GM20000 (cell line): ENCODE data around the gene EFCC1.

ENCODE experiments used
- DNase-seq: peaks from one replicate; pipeline ENCODE4 v3.0.0; 2012; ENCODE audit warnings: low spot score
- TF ChIP-seq, protein P1 (sequence below): IDR thresholded peaks from 2 replicates; pipeline ENCODE4 v1.5.1; 2012; ENCODE audit warnings: mild to moderate bottlenecking, control low read depth; ENCODE audit errors: extremely low read depth, missing control alignments

The EFCC1 gene

DNA sequence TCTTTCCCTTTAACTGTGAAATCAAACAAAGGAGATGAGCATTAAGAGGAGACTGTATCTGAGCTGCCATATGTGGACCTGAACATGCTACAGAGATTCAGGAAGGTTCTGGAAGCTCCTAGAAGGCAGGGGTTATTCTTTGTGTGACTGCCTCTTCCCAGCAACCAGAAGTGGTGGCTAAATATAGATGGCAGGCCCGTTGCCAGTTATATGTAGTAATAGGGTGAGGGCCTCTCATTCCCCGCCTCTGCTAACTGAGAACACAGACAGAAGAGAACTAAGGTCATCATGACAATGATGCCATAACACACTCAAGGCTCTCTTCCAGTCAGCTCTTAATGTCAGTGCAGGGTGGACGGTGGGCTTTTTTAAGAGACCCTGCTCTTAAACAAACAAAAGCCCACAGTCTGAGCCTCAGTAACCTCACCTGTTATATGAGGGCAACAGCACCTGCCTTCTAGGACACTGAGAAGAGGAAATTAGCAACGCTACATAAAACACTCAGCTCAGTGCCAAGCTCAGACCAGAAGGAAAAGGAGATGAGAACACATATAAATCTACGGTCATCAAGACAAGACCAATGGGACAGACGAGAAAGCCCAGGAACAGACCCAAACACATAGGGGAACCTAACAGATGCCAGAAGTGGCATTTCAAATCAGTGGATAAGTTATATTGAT lies 29.5 kb upstream of the EFCC1 start:
- no peak for DNase-seq
- TF ChIP-seq, protein P1, sequence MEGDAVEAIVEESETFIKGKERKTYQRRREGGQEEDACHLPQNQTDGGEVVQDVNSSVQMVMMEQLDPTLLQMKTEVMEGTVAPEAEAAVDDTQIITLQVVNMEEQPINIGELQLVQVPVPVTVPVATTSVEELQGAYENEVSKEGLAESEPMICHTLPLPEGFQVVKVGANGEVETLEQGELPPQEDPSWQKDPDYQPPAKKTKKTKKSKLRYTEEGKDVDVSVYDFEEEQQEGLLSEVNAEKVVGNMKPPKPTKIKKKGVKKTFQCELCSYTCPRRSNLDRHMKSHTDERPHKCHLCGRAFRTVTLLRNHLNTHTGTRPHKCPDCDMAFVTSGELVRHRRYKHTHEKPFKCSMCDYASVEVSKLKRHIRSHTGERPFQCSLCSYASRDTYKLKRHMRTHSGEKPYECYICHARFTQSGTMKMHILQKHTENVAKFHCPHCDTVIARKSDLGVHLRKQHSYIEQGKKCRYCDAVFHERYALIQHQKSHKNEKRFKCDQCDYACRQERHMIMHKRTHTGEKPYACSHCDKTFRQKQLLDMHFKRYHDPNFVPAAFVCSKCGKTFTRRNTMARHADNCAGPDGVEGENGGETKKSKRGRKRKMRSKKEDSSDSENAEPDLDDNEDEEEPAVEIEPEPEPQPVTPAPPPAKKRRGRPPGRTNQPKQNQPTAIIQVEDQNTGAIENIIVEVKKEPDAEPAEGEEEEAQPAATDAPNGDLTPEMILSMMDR: no peak

DNA sequence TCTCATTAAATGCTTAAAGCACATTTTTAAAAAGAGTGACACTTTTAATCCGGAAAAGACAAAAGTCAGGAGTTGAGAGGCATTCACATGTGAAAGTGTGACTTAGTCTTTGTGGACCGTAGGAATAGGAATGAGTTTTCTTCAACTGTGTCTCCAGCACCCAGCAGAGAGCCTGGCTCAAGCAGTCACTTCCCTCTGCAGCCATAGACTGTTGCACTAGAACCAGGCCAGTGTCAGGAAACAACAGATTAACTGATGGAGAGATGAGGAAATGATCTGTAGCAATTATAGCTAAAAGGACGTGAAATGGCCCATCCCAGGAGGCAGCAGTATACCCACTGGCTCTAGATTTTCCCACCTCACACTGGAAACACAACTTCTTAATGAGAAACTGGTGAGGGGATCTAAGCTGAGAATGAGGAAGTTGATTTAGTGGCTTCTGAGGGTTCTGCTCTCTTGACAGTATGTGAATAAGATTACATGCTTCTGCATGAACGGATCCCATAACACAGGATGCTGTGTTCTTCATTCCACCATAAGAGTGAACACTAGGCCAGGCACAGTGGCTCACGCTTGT lies 27.0 kb upstream of the EFCC1 start:
- no peak for DNase-seq
- TF ChIP-seq, protein P1: no peak

DNA sequence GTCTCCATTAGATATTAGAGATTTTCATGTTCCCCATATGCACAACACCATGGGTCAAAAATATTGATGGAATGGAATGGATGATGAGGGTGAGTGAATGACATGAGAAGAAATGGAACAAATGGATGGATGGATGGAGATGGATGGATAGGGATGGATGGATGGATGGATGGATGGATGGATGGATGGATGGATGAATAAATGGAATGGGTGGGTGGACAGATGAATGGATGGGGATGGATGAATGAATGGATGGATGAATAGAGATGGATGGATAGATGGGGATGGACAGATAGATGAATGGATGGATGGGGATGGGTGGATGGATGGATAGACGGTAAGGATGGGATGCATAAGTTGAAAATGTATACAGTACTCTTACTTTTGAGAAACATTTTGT lies 25.8 kb upstream of the EFCC1 start:
- TF ChIP-seq, protein P1: no peak
- no peak for DNase-seq

DNA sequence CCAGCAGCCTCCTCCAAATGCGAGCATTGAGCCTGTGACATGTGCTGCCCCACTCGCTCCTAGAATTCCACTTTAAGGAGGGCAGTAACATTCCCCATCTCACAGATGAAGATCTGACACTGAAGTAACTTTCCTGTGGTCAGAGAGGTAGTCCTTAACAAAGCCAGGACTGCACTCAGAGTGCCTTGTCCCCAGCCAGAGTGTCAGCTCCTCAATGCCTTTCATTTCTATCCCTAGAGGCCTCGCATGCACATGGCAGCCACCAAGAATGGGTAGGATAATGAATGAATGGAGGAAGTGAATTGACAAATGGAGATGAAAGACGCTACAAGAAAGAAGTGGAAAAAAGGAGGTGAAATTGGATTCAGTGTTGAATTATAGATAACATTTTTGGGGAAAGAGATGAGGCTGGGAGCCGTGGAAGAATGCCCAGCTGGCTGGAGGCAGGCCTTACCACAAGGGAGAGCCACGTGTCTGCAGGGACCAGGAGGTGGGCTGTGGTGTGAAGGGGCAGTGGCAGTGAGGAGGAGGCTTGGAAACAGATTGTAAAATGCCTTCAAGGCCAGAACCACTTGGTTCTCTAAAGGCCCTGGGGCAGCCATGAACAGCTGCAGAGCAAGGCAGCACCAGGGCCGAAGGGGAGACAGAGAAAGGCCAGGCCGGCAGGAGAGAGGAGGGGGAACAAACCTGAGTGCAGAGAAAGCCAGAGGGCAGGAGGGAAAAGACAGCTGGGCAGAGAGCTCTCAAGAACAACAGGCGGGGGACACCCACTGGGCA lies 17.6 kb upstream of the EFCC1 start:
- DNase-seq: no peak
- TF ChIP-seq, protein P1: no peak

DNA sequence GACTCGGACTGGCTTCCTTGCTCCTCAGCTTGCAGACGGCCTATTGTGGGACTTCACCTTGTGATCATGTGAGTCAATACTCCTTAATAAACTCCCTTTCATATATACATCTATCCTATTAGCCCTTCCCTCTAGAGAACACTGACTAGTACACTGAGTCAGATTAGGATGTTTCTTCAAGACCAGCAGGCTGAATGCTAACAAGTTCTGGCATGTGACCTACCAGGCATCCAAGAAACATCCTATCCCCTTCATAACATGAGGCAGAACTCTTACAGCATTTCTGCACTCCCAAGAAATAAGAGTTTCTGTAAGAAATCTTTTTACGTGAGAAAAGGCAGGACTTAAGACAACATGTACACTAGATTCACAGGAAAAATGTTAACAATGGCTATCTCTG lies 16.5 kb upstream of the EFCC1 start:
- TF ChIP-seq, protein P1: no peak
- DNase-seq: no peak

DNA sequence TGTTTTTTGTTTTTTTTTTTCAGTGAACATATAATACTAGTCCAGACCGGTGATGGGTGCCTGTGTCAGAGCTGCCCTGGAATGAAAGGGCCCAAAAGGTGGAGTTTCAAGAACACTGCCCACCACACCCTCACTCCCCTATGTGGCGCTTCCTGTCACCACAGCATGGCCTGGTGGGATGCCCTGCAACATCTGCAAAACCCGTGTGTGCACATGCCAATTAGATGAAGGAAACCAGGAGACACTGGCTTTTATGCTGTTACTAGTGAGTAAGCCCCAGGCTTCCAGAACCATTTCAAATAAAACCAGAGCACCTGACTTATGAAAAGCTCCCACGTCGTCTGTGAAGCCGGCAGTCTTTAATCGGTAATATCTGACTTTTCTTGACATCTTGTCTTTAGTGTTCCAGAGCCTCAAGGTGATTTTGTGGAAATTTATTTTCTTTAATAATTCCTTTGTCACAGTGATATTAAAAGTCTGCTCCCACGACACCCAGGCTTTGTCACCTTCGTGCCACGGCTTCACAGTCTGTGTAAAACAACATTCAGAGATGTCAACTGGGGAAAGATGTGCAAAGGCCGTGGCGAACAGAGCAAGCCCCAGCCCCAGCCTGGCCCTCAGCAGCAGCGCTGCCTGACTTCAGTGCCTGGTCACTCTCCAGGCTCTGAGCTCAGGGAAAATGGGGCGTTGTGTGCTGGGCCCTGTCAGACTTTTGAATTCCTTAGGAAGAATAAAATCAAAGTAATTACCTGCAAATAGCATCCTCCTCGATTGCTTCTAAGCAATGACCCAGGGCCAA lies 13.6 kb upstream of the EFCC1 start:
- no peak for DNase-seq
- TF ChIP-seq, protein P1: no peak

DNA sequence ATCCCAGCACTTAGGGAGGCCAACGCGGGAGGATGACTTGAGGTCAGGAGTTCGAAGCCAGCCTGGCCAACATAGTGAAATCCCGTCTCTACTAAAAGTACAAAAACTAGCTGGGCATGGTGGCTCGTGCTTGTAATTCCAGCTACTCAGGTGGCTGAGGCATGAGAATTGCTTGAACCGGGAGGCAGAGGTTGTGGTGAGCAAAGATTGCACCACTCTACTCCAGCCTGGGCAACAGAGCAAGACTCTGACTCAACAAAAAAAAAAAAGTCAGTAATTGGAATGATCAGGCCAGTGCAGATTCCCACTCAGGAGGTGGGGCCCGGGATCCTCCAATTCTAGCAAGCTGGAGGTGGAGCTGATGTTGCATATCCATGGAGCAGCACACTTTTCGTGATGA lies 12.8 kb upstream of the EFCC1 start:
- DNase-seq: no peak
- TF ChIP-seq, protein P1: no peak
